NCI-H2227 (cell line): Measurements from ENCODE around the gene NOL4L.
"Not testable (repeated sequence)": the region's sequence is repeated elsewhere in the genome, so short reads cannot be mapped to it uniquely, and the experiment has no call there.

Source experiments
- DNase-seq: peaks from one replicate; lab custom pipeline; 2025; ENCODE audit not compliant: unreplicated experiment; lab: John Stamatoyannopoulos, UW

NOL4L gene

DNA sequence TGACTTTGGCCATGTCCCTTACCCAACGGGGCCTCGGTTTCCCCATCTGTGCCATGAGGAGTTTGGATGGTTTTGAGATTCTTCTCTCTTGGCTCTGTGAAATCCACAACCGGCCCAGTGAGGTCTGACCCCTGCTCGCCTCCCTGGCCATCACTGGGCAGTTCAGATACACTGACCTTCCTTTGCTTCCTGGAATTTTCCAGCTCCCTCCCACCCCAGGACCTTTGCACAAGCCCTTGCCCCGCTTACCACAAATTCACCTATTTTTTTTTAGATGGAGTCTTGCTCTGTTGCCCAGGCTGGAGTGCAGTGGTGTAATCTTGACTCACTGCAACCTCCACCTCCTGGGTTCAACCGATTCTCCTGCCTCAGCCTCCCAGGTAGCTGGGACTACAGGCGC, 12.6 kb upstream of the NOL4L start:
- DNase-seq: no peak

DNA sequence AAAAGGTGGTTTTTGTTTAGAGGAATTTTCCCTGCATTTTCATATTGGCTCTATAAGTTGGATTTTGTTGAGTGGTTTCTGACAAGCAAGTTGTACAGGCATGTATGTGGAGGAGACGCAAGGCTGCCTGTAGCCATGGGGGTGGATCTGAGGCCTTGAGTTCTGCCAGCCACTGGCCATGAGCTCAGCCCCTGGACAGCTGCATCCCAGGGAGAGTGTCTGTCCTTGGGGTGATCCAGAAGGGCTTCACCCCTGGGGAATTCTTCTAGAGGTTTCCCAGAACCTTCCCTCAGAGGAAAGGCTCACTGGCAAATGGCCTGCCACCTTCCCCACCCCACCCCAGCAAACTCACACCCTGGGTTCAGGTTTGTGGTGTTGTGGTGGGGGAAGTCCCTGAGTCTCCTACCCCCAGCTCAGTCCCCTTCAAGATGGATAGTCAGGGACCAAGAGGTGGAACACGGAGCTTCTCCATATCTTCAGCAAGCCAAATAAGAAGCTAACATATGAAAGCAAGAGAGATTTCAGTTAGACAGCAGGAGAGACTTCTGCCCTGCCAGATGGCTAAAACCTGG, 11.6 kb upstream of the NOL4L start:
- no peak for DNase-seq

DNA sequence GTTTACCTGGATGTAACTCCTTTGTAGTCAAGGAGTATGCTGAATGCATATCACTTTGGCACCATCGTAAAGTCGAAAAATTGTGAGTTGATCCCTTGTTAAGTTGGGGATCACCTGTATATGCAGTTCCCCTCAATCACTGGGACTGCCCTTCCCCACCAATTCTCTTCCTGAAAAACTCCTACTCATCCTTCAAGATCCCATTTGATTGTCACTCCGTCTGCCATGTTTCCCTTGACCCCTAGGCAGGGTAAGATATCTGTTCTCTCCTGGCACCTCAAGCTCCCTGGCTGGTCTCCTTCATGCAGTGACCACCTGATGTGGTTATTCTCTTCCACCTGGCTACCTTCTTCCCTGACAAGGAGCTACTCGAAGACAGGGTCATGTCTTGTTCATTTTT, 10.0 kb upstream of the NOL4L start:
- no peak for DNase-seq

DNA sequence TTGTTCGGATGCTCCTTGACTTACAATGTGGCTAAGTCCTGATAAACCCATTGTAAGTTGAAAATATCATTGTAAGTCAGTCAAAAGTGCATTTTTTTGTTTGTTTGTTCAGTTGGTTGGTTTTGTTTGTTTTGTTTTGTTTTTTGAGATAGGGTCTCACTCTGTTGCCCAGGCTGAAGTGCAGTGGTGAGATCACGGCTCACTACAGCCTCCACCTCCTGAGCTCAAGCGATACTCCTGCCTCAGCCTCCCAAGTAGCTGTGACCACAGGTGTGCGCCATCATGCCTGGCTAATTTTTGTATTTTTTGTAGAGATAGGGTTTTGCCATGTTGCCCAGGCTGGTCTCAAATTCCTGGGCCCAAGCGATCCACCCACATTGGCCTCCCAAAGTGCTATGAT, 9.5 kb upstream of the NOL4L start:
- DNase-seq: not testable (repeated sequence)

DNA sequence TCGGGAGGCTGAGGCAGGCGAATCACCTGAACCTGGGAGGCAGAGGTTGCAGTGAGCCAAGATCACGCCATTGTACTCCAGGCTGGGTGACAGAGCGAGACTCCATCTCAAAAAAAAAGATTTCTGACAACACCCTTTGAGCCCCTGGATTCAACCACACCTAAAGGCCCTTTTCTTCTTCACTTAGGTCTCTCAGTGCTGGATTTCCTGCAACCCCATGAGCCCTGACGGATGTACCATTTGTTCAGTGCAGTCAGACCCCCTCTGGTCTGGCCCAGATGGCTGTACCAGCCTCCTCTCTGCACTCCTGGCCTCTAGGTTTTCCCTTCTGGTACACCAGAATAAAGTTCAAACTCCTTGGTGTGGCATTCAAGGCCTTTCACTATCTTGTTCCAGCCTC, 9.1 kb upstream of the NOL4L start:
- no peak for DNase-seq

DNA sequence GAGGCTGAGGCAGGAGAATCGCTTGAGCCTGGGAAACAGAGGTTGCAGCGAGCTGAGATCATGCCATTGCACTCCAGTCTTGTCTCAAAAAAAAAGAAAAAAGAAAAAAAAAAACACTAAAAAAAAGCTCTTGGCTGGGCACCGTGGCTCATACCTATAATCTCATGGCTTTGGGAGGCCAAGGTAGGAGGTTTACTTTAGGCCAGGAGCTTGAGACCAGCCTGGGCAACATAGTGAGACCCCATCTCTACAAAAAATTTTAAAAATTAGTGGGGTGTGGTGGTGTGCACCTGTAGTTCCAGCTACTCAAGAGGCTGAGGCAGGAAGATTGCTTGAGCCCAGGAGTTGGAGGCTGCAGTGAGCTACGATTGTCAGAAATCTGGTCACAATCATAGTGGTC, 7.5 kb upstream of the NOL4L start:
- not testable (repeated sequence) for DNase-seq

DNA sequence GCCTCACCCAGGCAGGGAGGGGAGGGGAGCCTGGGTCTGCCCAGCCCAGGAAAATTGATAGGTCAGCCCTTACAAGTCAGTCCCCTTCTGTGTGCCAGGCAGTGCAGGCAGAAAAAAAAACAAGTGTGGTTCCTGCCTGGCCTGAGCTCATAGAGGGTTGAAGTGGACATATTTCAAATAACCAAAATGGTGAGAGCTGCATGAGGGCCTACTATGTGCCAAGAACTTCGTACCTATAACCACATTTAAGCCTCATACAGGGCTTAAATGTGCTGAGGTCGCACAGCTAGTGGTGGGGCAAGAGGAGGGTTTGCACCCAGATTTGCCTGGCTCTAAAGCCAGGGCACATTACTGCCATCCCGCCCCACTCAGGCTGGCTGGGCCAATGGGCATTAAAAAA, 6.9 kb upstream of the NOL4L start:
- no peak for DNase-seq

DNA sequence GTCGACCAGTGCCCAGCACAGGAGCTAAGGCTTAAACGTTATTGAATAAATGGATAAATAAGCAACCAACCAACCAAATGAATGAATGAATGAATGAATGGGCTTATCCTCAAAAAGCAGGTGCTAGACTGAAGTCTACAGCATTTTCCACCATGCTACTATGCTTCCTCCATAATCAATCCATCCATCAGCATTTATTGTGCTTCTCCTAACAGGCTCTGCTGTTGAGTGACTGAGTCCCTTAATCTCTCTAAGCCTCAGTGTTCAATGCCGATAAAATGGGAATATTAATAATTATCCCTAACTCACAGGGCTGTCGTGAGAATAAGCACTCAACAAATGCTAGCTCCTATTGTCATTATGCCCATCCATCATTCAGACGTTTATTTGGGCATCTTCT, 4.6 kb upstream of the NOL4L start:
- no peak for DNase-seq

DNA sequence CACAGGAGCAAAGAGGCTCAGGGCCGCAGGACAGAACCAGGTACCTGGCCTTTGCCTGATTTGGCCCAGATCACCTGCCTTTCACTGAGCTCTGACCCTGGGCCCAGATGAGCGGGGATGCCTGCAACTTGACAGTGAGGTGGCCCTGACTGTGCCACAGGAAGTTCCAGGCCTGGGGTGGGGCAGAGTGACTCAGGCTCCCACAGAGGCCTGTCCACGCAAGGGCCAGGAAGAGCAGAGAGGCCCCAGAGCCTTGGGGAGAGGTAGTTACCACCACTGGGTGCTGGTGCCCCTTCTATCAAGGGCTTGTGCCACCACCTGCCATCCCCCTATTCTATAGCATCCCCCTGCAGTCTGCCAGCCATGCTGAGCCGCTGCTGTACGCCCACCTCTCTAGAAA, 4.1 kb upstream of the NOL4L start:
- no peak for DNase-seq

DNA sequence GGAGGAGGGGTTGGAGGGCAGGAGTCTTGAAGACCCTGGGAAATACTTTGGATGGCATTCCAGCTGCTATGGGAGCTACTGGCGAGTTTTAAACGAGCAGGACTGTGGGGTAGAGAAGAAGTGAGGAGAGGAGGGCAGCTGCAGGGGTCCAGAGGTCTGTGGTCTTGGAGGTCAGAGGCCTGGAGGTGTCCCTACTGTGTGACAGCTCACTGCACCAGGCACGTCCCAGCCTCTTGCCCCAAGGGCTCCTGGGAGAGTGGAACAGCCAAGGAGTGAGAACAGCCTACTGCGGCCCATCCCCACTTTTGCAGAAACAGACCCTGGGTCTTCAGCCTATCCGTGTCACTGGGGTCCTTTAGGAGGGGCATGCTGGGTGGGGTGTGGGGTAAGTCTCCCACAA, 2.9 kb upstream of the NOL4L start:
- no peak for DNase-seq

DNA sequence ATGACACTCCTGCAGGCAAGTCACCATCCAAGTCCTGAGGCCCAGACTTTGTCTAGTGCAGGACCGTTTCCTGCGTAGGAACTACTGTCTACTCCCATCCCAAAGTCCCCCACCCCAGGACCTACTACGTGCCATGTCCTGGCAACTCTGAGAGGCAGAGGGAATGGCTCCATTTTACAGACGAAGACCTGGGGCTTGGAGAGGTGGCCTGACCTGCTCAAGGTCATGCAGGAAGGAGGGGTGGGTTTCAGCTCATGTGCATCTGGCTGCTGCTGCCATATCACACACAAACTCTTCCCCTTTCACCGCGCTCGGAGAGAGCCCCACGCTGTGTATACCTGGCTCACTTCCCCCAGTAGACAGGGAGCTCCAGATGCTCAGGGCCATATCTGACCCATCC, 1.2 kb upstream of the NOL4L start:
- no peak for DNase-seq

DNA sequence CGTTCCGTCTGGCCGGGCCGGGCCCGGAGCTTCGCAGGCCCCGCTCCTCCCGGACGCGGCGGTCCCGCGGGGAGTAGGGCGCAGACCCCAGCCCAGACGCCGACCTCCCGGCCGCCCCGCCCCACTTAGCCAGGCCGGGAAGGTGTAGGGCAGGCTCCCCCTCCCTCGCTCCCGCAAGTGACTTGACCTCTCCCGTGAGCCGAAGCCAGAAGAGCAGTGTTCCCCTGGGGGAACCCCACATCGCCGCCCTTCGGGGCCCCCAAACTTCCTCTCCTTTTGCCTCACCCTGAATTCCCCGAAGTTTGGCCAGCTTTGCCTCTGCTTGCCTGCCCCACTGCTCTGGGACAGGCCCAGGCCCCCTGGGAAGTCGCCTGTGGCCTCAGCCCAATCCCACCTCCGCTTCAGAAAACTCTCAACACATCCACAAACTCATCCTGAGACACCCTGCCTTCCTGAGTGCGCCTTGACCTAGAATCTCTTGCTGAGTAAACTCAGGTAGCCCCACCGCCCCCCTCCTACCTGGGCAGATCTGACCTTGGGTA, 524 bp upstream of the NOL4L start:
- no peak for DNase-seq

DNA sequence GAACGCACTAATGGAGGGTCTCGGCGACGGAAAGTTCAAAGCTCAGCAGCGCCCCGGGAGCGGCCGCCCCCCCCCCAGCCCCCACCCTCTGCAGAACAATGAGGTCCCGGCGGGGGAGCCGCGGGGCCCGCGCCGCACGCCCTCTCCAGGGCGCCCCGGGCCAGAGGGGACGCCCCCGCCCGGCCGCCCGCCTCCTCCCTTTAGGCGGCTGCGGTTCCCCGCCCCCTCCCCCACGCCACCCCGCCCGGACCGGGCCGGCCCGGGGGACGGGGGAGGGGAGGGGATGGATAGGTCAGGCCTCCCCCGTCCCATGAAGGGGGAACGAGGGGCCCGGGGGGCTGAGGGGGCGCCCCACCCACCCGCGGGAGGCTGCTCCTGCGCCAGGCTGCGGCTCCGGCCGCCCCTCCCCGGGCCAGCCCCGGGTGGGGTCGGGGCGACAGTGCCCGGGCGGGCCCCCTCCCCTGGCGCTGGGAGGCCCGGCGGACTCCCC, 1.5 kb downstream of the NOL4L start:
- DNase-seq: peak; percentile 64

DNA sequence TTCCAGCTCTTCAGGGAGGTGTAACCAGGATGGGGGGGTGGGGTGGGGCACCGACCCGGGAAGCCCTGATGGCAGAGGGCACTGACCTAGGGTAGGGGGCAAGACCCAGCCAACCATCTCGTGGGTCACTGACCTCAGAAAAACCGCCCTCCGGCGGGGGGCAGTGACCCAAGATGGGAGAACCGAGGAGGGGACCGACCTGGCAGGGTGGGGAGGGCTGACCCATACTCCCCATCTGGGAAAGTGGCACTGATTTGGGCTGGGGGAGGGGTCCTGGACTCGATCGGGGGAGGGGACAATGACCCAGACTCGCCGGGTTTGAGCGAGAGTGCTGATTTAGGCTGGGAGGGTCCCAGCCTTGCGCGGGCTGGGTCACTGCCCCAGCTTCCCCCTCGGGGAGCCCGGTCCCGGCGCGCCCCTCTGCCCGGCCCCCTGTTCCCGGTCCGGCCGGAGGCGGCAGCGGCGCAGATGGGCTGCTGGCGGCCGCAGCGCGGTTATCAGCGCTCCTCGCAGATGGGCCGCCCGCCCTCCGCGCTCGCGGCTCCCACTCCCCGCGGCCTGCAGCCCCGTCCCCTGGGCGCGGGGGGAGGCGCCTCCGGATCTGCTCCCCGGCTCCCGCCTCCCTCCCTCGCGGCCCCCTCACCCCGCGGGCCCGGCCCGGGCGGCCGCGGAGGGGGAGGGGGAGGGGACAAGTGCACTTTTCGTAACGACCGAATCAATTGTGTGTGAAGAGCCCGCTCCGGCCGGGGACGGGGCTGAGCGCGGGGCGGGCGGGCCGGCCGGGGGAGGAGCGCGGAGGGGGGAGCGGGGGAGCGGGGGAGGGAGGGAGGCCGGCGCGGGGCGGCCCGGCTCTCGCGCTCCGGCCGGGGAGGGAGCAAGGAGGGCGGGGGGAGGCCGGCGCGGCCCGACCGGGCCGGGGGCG, 2.2 kb downstream of the NOL4L start:
- DNase-seq: peak; percentile 72

DNA sequence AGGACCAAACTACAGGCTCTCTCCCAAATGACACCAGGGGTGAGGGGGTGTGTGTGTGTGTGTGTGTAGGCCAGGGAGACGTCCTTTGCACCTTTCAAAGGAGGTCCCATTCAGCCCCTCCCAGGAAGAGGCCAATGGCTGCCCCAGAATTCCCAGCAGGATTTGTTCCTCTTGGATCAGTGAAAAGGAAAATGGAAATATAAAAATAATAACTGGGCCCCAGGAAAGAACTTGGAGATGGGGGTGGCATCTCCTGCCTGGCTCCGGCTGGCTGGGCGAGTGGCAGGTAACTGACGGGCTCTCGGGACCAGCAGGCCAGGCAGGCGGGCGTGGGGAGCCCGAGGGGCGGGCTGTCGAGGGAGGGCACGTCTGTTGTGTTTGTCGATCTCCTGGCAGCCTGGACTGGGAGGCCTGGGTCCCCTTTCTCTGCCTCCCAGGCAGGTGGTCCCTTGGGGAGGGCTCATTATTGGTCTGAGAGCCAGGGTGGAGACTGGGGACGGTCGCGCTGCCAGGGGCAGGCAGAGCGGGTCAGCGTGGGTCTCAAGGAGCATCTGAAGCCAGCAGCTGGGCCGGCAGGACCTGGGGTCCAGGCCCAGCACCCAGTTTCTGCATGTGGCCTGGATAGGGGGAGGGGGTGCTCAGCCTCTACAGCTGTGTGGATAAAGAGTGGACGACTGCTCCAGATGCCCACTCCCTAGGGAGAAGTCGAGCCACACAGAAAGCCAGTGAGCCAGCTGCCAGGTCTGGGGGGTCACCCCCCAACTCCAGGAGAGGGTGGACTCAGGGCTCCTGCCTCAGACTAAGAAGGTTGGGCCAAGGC, 3.1 kb downstream of the NOL4L start:
- DNase-seq: no peak

DNA sequence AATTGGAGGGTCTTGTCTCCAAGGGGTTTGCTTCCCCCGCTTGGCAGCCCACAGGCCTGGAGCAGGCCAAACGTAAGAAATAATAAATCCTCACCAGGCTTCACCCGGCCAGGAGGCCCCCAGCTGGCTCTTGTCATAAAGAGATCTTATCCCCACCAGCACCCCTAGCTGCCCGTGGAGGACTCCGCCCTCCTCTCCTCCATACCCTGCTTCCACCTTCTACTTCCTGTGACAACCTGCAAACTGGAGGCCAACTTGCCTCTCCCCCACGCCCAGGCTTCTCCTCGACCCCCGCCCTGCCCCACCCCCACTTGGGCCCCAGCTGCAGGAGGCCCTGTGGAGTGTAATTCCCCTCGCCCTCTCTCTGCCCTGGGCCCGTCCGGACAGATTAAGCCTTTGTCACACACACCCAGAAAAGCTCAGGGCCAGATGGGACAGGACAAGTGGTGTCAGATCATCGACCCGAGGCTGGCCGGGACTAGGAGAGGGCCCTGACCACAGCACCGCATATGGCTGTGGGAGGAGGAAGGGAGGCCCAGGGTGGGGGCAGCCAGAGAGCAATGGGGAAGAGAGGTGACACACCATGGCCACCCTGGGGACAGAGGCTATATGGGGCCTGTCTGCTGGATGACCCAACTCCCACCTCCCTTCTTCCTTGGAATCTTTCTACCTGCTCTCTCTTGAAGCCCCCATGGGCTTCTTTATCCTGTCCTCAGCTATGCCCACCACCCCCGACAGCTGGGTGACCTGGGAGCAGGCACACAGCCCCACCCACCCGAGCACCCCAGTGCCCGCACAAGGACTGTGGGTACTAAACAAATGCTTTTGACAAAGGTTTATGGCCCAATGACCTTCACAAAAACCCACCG, 3.9 kb downstream of the NOL4L start:
- no peak for DNase-seq

DNA sequence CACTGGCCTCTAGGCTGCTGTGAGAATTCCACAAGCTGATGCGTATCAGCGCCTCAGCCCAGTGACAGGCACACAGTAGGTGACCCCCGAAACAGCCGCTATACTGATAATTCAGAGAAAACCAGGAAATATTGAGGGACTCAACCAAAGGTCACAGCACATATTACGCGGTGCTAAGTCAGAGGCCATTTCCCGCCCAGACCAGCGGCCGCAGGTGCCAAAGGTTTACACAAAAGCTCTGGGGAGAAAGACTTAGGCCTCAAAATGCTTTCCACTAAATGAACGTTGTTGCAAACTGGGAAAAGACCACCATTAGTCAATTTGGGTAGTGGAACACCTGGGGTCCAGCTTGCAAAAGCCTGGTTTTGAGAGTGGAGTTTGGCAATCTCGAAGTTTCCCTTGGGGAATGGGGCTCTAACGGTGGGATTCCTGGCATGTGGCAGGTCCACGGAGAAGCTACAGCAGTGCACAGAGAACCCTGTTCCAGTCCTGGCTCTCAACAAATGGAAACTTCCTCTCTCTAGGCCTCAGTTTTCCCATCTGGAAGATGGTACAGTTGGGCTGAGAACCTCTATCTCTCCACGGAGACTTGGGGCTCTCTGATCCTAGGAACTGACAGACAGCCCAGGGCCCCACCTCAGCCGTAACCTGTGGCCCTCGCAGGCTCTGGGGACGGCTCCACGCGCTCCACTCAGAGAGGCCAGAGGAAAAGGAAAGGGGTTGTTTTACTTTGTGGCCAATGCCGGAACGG, 4.7 kb downstream of the NOL4L start:
- no peak for DNase-seq

DNA sequence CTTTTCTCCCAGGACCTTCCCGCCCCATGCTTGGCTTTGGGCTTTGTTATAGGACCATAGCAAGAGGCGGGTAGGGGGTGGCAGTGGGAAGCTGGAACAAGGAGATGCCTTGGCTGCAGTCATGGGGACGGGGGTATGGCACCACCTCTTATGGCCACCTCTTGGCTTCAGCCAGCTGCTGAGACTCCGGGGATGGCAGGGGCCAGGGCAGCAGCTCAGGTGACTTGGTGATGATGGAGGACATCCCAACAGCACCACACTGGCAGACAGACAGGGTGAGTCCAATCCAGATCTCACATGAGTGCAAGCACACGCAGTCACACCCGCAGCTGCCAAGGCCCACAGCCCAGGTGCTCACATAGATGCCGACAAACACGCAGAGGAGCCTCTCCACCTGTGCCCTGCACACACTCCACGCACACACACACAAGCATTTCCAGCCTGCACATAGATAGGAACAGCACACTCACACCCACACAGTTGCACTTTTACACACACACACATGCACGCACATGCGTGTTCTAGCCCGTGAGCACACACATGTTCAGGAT, 6.2 kb downstream of the NOL4L start:
- no peak for DNase-seq

DNA sequence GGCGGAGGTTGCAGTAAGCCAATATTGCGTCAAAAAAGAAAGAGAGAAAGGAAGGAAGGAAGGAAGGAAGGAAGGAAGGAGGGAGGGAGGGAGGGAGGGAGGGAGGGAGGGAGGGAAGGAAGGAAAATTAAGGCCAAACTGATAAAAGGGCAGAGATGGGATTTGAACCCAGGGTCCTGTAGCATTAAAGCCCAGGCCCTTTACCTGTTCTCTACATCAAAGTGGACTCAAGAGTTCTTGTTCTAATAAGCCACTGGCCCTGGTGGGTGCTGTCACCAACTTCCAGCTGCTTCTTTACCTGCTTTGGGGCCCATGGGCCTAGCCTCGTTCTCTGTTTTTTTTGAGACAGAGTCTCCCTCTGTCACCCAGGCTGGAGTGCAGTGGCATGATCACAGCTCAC, 7.1 kb downstream of the NOL4L start:
- not testable (repeated sequence) for DNase-seq
